ENCODE measurements around the gene MRFAP1L1.
"Not testable (repeated sequence)": the region's sequence is repeated elsewhere in the genome, so short reads cannot be mapped to it uniquely, and the experiment has no call there.

The MRFAP1L1 gene

GRCh38 chr4:6709230-6710114, at the start of gene MRFAP1L1:
Gene MRFAP1L1, minus strand, starts transcription at chr4:6709865. Its CDS starts 236 bp downstream, at chr4:6709629.
- peak in 55 of 56 donors; percentile 59 to 97 (median 89) for DNase-seq

- no peak for DNase-seq
Observed at GRCh38 chr4:6758728-6759127, 49.1 kb upstream of the MRFAP1L1 start.

- not testable (repeated sequence) for DNase-seq
Observed at GRCh38 chr4:6756345-6756744, 46.7 kb upstream of the MRFAP1L1 start.

GRCh38 chr4:6755088-6755753, 45.6 kb upstream of the MRFAP1L1 start:
- DNase-seq = no peak

- no peak for DNase-seq
Observed at GRCh38 chr4:6754481-6755087, 44.9 kb upstream of the MRFAP1L1 start.

- no peak for DNase-seq
Observed at GRCh38 chr4:6753891-6754290, 44.2 kb upstream of the MRFAP1L1 start.

GRCh38 chr4:6753103-6753560, 43.5 kb upstream of the MRFAP1L1 start:
- peak in 4 of 56 donors; percentile 29 to 44 (median 36) for DNase-seq

- no peak for DNase-seq
Observed at GRCh38 chr4:6752486-6752829, 42.8 kb upstream of the MRFAP1L1 start.

- no peak for DNase-seq
Observed at GRCh38 chr4:6751611-6752485, 42.2 kb upstream of the MRFAP1L1 start.

GRCh38 chr4:6750286-6751221, 40.9 kb upstream of the MRFAP1L1 start:
- DNase-seq = no peak

- DNase-seq = no peak
Observed at GRCh38 chr4:6749340-6750171, 39.9 kb upstream of the MRFAP1L1 start.

GRCh38 chr4:6748286-6748685, 38.6 kb upstream of the MRFAP1L1 start:
- DNase-seq = no peak

- no peak for DNase-seq
Observed at GRCh38 chr4:6747294-6748051, 37.8 kb upstream of the MRFAP1L1 start.

- DNase-seq = no peak
Observed at GRCh38 chr4:6746721-6747293, 37.1 kb upstream of the MRFAP1L1 start.

GRCh38 chr4:6742989-6743388, 33.3 kb upstream of the MRFAP1L1 start:
- DNase-seq = no peak

- DNase-seq = no peak
Observed at GRCh38 chr4:6742507-6742906, 32.8 kb upstream of the MRFAP1L1 start.

GRCh38 chr4:6740347-6740746, 30.7 kb upstream of the MRFAP1L1 start:
- no peak for DNase-seq

GRCh38 chr4:6739920-6740319, 30.3 kb upstream of the MRFAP1L1 start:
- DNase-seq = no peak

Measured in nucleus accumbens (tissue), 56 donors.